NCI-H524 treated with DMSO at 0.1 percent for 48 hours (cell line): ENCODE results near the gene R3HCC1L.

Source experiments
- DNase-seq: peaks from one replicate; lab custom pipeline; 2025; lab: John Stamatoyannopoulos, UW

The R3HCC1L gene

GRCh38 chr10:98231417-98231816 lies 97.0 kb downstream of the R3HCC1L start:
- DNase-seq, result no peak

GRCh38 chr10:98235846-98236245 lies 101.4 kb downstream of the R3HCC1L start:
- no peak for DNase-seq

- no peak for DNase-seq
Observed at GRCh38 chr10:98236862-98237261, 102.4 kb downstream of the R3HCC1L start.

- no peak for DNase-seq
Observed at GRCh38 chr10:98238391-98238790, 103.9 kb downstream of the R3HCC1L start.

DNA sequence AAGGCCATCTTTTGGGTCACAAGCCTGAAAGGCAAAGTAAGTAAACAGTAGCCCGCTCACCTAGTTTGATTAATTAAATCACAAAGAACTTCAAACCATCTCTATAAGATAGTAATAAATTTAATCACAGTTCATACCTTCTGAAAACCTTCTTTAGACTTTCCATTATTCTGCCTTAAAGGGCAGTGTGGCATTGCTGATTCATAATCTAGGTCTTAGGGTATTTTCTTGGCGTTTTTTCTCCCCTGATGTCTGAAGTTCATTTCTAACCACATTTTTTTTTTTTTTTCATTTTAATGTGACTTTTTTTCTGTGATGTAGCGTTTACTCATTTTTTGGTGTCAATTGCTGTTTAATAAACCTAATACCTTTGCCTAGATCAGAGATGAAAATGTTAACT lies 106.1 kb downstream of the R3HCC1L start:
- DNase-seq, result no peak

- no peak for DNase-seq
Observed at GRCh38 chr10:98242823-98243222, 108.4 kb downstream of the R3HCC1L start.

- no peak for DNase-seq
Observed at GRCh38 chr10:98244141-98244540, 109.7 kb downstream of the R3HCC1L start.

DNA sequence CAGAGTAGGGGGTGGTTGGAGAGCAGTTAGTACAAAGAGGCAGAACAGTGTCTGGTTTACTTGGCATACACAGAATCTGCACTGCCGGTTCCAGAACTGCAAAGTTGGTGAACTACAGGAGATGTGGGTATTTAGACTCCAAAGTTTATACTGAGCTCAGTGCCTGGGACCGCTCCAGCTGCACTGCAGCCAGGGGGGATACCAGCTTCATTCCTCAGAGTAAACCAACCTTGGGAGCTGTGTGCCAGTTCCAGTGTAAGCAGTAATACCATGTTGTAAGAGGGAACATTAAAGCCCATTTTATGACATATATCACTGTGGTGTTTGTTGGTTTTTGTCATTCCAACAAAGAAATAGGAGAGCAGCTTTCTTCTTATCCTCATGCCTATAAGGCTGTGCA lies 110.1 kb downstream of the R3HCC1L start:
- no peak for DNase-seq

GRCh38 chr10:98246911-98247805 lies 112.7 kb downstream of the R3HCC1L start:
- DNase-seq, result no peak

DNA sequence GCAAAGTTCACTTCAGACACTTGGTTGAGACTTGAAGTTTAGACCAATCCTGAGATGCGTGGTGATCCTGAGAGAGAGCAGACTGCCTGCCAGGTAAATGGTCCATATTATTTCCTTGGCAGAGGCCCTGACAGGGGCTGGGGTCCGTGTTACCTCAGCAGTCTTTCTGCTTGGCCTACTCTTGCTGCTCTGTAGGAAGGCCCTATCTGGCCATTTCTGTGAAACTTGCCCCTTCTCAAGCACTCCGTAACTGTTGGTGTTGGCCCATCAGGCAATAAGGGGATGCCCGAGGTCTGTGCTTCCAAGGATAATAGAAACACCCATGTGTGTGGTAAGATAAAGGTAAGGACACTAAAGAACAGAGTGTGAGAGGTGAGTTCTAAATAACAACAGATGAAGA lies 113.6 kb downstream of the R3HCC1L start:
- DNase-seq, result no peak

GRCh38 chr10:98249134-98249533 lies 114.7 kb downstream of the R3HCC1L start:
- DNase-seq, result no peak

DNA sequence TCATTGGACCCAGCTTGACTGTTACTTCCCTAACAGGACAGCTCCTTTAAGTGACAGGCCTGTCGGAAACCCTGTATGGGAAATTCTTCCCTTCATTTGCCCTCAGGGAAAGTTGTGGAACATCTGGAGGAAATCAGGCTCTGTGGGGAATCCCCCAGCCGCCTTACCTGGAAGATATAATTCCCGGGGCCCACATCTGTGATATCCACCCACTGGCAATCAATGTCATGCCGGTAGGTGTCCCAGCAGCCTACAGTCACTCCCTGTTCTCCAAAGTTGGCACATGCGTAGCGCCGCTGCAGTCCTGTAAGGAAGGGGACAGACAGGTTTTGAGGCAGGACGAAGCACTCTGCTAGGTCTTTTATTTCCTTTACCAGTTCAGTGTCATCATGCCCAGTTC lies 116.9 kb downstream of the R3HCC1L start:
- no peak for DNase-seq

DNA sequence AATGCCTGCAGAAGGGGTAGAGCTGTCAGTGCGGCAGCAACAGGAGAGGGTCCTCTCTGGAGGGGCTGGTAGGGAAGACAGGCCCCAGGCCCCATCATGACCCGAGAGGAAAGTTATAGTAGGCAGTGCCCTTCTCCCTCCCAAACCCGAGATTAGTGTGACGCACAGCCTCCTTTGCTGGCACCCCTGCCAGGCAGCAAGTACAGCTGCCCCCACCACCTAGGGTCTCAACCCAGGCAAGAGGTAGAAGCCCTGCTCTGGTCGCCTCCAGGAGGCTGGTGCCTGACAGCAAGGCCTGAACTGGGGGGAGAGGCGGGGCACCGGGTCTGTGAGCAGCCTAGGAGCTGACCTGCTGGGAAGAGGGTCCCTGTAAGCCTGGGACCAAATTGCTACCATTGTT lies 118.0 kb downstream of the R3HCC1L start:
- no peak for DNase-seq

DNA sequence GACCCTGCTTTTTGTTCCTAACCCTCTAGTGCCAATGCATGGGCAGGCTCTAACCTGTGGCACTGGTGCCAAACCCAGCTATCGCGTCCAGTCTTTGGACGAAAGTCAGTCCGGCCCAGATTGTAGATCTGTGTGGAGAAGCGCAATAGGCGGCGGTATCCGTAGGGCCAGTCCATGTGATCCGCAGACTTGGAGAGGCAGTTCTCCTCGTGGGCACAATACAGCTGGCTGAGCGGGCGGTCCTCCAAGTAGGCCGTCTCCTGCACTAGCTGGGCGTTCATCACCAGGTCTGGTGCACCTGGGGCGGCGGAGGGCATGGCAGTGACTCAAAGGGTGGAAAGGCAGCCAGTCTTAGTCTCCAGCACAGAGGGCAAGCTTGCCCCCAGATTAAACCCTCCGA lies 119.0 kb downstream of the R3HCC1L start:
- no peak for DNase-seq

GRCh38 chr10:98254234-98254974 lies 119.9 kb downstream of the R3HCC1L start:
- DNase-seq, result no peak

GRCh38 chr10:98255146-98255877 lies 120.9 kb downstream of the R3HCC1L start:
- DNase-seq, result no peak

GRCh38 chr10:98256692-98257091 lies 122.2 kb downstream of the R3HCC1L start:
- DNase-seq, result no peak

- no peak for DNase-seq
Observed at GRCh38 chr10:98257198-98257597, 122.7 kb downstream of the R3HCC1L start.

DNA sequence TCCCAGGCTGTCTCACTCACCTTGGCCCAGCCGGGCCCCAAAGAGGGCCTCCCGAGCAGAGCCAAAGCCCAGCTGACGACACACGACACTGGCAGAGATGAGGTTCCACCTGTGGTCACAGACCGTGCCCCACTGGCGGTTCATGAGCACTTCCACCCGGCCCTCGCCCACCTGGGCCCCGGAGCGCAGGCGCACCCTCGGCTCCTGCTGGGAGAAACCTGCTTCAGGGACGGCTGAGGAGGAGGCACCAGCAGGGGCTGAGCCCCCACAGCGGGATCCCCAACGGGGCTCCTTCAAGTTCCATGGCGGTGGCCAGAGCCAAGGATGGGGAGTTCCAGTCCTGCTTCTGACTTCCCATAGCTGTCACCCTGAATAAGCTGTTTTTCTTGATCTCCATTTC lies 123.5 kb downstream of the R3HCC1L start:
- DNase-seq, result no peak

DNA sequence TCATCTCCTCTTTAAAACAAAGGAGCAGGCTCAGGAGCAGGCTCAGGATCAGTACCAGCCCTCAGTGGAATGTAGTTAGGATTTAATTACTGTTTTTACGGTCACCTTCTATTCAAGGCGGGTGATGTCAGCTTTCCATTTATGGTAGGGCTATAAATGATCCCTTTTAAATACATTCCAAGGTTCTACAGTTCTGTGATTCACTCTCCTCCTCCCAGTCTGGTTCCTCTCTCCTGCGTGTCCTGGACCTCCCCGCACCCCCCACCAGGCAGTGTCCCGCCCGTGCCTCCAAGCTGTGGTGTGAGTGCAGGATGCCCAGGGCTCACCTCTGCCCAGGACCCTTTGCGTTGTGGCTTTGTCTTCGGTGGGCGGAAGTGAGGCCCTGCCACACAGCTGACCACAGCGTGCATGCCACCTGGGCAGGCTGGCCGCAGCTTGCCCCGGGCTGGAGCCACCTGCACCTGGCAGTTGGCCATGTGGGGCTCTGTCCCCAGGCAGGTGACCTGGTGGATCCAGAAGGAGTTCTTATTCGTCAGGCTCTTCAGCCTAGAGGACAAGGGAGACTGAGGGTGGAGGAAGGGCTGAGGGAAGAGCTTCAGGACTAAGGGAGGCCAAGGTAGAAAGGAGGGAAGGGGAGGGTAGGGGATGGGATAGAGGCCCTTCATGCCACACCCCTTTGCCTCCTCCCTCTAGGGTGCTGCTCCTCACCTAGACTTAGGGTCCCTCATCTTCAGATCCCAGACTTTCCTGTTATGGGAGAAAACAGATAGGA lies 124.4 kb downstream of the R3HCC1L start:
- DNase-seq, result no peak

GRCh38 chr10:98259606-98260315 lies 125.3 kb downstream of the R3HCC1L start:
- no peak for DNase-seq
